ENCODE results near the gene QRICH1.

- TF ChIP-seq CTCF (conservative IDR thresholded peaks at IDR 0.05; ENCODE audit: low read depth, low read length) (no peak), EZH2 (IDR thresholded peaks at IDR 0.05; ENCODE audit: borderline replicate concordance, low read depth, low read length, poor library complexity, severe bottlenecking) (no peak)
These were observed 17.2 kb downstream of the QRICH1 start for GRCh38 chr3:49076646-49077045.
